GM23248 (cell line): Measurements from ENCODE around the gene EI24.

Experiments
- EZH2 ChIP-seq: fragments of 200-600 bp; sonication (generic); IDR thresholded peaks from 2 replicates; pipeline ENCODE4 v1.6.1; 2018; ENCODE audit warnings: antibody characterized with exemption, mild to moderate bottlenecking; ENCODE audit not compliant: insufficient read depth, poor library complexity, severe bottlenecking
- EZH2phosphoT487 ChIP-seq: fragments of 200-600 bp; sonication (generic); IDR thresholded peaks from 2 replicates; pipeline ENCODE4 v1.6.1; 2018; ENCODE audit warnings: antibody characterized with exemption, moderate library complexity, mild to moderate bottlenecking, low read depth; ENCODE audit not compliant: insufficient read depth

DNA sequence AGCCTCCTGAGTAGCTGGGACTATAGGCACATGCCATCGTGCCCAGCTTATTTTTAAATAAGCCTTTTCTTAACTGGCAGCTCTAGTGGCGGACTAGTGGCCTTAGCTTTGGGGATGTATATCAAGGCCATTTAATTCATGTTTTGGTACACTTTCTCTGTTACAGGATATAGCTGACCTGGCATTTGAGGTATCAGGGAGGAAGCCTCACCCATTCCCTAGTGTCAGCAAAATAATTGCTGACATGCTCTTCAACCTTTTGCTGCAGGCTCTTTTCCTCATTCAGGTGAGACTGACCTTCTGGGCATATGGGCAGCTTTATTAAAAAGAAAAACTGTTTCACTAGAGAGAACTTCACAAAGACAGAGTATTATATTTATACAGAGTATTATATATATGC is 9.5 kb downstream of the EI24 start:
- TF ChIP-seq EZH2 = no peak
- no peak for TF ChIP-seq EZH2phosphoT487
